Measurements from ENCODE around the gene ADD2.
A peak's percentile ranks its signal among the peaks of the same experiment; 100 is the strongest.

ADD2 gene

GRCh38 chr2:70674636-70675430 lies 93.2 kb downstream of the ADD2 start:
- no peak for DNase-seq (ENCODE audit: low read depth in 2 of 2)

- DNase-seq (ENCODE audit: low read depth in 2 of 2) = no peak
These were observed 94.9 kb downstream of the ADD2 start for GRCh38 chr2:70673041-70673647.

GRCh38 chr2:70671092-70671675 lies 96.8 kb downstream of the ADD2 start:
- DNase-seq (ENCODE audit: low read depth in 2 of 2) = peak; percentile 50 to 52

GRCh38 chr2:70670626-70671025 lies 97.4 kb downstream of the ADD2 start:
- no peak for DNase-seq (ENCODE audit: low read depth in 2 of 2)

GRCh38 chr2:70670202-70670601 lies 97.8 kb downstream of the ADD2 start:
- no peak for DNase-seq (ENCODE audit: low read depth in 2 of 2)

- DNase-seq (ENCODE audit: low read depth in 2 of 2) = no peak
These were observed 99.1 kb downstream of the ADD2 start for GRCh38 chr2:70668911-70669310.

DNA sequence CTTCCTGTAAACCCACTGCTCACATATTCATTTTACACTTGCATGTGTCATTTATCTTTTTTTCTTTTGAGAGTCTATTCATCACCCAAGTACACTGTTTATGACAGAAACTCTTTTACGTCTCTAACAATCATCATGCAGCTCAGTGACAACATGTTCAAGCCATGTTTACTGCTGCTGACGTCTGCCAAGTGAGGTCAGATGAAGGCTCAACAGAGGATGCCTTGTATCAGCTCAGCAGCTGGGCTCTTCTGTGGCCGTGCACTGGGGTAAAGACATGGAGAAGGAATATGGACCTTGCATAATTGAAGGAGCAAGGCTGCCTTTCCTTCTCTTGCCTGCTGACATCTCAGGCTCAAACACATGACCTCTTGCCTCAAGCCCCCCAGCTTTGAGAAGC lies 99.6 kb downstream of the ADD2 start:
- no peak for DNase-seq (ENCODE audit: low read depth in 2 of 2)

- no peak for DNase-seq (ENCODE audit: low read depth in 2 of 2)
These were observed 103.5 kb downstream of the ADD2 start for GRCh38 chr2:70664525-70664924.

DNA sequence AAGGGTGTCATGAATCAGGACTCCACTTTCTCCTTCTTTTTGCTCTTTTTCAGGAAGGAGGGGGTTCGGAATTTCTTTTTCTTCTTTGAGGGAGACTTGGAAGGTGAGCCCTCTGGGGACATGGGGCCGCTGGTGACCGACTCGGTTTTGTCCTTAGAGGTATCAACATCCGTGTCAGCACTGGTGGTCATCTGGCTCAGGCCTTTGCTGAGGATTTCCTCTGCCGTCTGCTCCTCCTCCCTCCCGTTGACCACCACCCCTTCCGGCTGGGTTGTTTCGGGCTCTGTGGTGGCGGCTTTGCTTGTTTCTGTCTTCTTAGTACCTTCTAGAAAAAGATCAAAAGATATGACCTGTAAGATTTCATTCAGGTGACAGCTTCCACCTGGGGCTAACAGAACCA lies 104.6 kb downstream of the ADD2 start:
- no peak for DNase-seq (ENCODE audit: low read depth in 2 of 2)

DNA sequence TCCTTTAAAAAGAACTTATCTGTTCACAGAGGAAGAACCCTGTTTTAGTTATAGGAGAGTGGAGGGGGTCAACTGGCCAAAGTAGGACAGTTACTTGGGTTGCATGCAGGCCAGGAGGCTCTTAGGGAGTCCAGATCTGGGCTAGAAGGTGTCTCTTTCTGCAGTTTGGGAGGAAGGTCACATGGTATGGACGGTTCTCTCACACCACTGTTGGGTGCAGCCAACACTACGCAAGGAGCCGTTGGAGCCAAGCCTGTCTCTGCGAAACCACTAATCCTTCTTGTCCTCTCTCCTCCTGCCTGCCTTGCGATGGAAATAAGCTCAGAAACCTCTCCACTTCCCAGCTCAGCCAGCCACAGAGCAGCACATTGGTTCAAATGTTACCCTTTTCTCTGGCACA lies 108.4 kb downstream of the ADD2 start:
- no peak for DNase-seq (ENCODE audit: low read depth in 2 of 2)

GRCh38 chr2:70658476-70658875 lies 109.5 kb downstream of the ADD2 start:
- no peak for DNase-seq (ENCODE audit: low read depth in 2 of 2)

- DNase-seq (ENCODE audit: low read depth in 2 of 2) = no peak
These were observed 110.8 kb downstream of the ADD2 start for GRCh38 chr2:70657246-70657645.

- DNase-seq (ENCODE audit: low read depth in 2 of 2) = no peak
These were observed 111.5 kb downstream of the ADD2 start for GRCh38 chr2:70656421-70657010.

DNA sequence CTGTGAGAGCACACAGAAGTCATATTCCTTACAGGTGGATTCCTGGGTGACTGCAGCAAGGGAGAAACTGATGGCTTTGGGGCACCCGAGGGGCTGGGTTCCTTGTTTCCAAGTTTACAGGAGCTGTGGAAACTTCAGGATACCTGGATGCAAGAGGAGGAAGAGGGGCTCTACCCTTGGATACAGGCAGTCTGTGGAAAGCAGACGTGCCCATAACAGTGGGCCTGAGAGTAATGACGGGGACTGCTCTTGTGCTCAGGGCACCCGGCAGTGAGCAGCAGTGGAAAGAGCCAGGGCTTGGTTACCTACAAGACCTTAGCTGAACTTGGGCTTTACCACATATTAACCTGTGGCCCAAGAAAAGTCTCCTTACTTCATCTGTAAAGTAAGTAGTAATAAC lies 112.2 kb downstream of the ADD2 start:
- DNase-seq (ENCODE audit: low read depth in 2 of 2) = no peak

DNA sequence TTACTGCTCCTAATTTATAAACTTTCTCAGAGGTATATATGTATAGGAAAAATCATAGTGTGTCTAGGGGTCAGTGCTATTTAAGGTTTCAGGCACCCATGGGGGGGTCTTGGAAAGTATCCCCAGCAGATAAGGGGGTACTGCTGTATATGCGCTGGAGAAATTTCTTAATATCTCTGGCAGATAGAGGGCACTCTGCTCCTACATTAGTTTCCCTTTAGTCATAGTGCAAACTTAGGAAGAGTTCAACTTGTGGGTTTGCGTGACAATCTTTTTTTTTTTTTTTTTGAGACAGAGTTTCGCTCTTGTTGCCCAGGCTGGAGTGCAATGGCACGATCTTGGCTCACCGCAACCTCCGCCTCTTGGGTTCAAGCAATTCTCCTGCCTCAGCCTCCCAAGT lies 112.8 kb downstream of the ADD2 start:
- peak in 1 of 2 experiments; percentile 14 for DNase-seq (ENCODE audit: low read depth in 2 of 2)

DNA sequence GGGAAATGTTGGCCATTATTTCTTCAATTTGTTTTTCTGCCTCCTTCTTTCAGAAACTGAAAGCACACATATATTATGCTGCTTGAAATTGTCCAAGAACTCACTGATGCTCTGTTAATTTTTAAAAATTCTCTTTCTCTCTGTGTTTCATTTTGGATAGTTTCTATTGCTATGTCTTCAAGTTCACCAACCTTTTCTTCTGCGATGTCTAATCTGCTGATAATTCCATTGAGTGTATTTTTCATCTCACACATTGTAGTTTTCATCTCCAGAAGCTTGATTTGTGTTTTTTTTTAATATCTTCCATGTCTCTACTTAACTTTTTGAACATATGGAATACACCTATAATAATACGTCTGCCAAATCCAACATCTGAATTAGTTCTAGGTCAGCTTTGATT lies 116.3 kb downstream of the ADD2 start:
- no peak for DNase-seq (ENCODE audit: low read depth in 2 of 2)

- no peak for DNase-seq (ENCODE audit: low read depth in 2 of 2)
These were observed 117.0 kb downstream of the ADD2 start for GRCh38 chr2:70651014-70651413.

- no peak for DNase-seq (ENCODE audit: low read depth in 2 of 2)
These were observed 119.0 kb downstream of the ADD2 start for GRCh38 chr2:70648961-70649360.

- peak; percentile 13 to 19 for DNase-seq (ENCODE audit: low read depth in 2 of 2)
These were observed 120.0 kb downstream of the ADD2 start for GRCh38 chr2:70647873-70648481.

DNA sequence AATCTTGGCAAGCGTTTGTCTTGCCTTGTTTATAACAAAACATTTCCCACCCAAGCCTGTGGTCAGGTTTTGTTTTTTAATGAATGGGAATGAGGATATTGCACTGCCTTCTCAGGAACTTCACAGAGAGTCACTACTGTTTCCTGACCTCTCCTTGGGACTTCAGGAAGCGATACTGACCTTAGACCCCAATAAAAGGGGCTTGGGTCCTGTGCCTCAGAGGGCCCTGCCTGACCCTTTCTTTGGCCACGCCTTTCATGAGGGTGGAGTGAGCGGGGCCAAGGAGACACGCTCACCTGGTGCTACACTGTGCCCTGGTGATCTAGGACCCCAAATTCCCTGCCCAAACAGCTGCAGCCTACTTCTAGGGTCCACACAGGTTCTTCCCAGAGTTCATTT lies 121.6 kb downstream of the ADD2 start:
- DNase-seq (ENCODE audit: low read depth in 2 of 2) = no peak

DNA sequence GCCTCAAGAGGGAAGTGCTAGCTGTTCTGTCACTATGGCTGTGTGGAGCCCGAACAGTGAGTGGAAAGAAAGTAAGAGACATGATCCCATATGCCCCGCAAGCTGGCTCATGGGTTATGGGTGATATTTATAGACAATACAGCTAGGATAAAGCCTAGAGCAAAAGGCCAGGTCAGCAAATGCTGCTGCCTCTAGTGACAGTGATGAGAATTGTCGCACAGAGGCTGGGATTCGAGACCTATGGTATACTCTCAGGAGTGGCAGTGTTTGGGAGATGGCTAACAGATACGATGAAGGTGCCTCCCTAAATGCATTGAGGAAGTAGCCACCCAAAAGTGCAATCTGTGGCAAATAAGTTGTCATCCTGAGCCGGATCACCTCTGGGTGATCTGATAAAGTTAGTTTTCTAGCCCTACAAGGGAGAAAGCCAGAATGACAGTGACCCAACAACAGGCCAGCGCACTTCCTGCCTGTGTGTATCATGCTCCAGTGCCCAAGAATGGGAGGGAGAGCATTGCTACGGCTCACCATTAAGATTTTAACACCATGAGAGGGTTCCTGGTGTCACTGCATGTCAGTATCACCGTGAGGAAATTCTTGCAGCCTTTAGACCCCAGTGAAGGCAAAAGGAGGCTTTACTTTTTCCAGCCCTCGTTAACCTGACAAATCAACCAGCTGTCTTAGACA lies 122.1 kb downstream of the ADD2 start:
- DNase-seq (ENCODE audit: low read depth in 2 of 2) = no peak

GRCh38 chr2:70643715-70644114 lies 124.3 kb downstream of the ADD2 start:
- no peak for DNase-seq (ENCODE audit: low read depth in 2 of 2)

Measured in fibroblast of skin of left quadriceps (primary cell).